GM18502 (cell line): ENCODE results near the gene ATP6V1A.

Source experiments
- ATAC-seq: cut with Tn5 transposase; IDR thresholded peaks from one replicate; pipeline ENCODE4 v1.9.1; 2021; ENCODE audit warnings: mild to moderate bottlenecking; ENCODE audit not compliant: unreplicated experiment, poor library complexity

Gene ATP6V1A

GRCh38 chr3:113746548-113747282 is at the start of gene ATP6V1A:
TSS of gene ATP6V1A (plus strand) at chr3:113747035. CDS start at chr3:113778754, 31,719 bp downstream.
- peak; percentile 46 for ATAC-seq

GRCh38 chr3:113697500-113698090 is 49.2 kb upstream of the ATP6V1A start:
- no peak for ATAC-seq

- ATAC-seq = no peak
Observed at GRCh38 chr3:113698213-113698742, 48.6 kb upstream of the ATP6V1A start.

- ATAC-seq = no peak
Observed at GRCh38 chr3:113698956-113699355, 47.9 kb upstream of the ATP6V1A start.

GRCh38 chr3:113707835-113708234 is 39.0 kb upstream of the ATP6V1A start:
- no peak for ATAC-seq

GRCh38 chr3:113712129-113712528 is 34.7 kb upstream of the ATP6V1A start:
- ATAC-seq = no peak

GRCh38 chr3:113714702-113715101 is 32.1 kb upstream of the ATP6V1A start:
- no peak for ATAC-seq

- ATAC-seq = no peak
Observed at GRCh38 chr3:113717308-113717707, 29.5 kb upstream of the ATP6V1A start.

- ATAC-seq = no peak
Observed at GRCh38 chr3:113717818-113718217, 29.0 kb upstream of the ATP6V1A start.

- ATAC-seq = no peak
Observed at GRCh38 chr3:113719294-113719693, 27.5 kb upstream of the ATP6V1A start.

- no peak for ATAC-seq
Observed at GRCh38 chr3:113719758-113720157, 27.1 kb upstream of the ATP6V1A start.

- ATAC-seq = no peak
Observed at GRCh38 chr3:113721636-113722035, 25.2 kb upstream of the ATP6V1A start.

- no peak for ATAC-seq
Observed at GRCh38 chr3:113728661-113729060, 18.2 kb upstream of the ATP6V1A start.

- ATAC-seq = no peak
Observed at GRCh38 chr3:113730550-113730949, 16.3 kb upstream of the ATP6V1A start.

- ATAC-seq = no peak
Observed at GRCh38 chr3:113731694-113732093, 15.1 kb upstream of the ATP6V1A start.

GRCh38 chr3:113736548-113737089 is 10.2 kb upstream of the ATP6V1A start:
- peak; percentile 77 for ATAC-seq

GRCh38 chr3:113741086-113741485 is 5.7 kb upstream of the ATP6V1A start:
- ATAC-seq = no peak

GRCh38 chr3:113741620-113742019 is 5.2 kb upstream of the ATP6V1A start:
- ATAC-seq = no peak

GRCh38 chr3:113743006-113743630 is 3.7 kb upstream of the ATP6V1A start:
- no peak for ATAC-seq

- peak; percentile 52 for ATAC-seq
Observed at GRCh38 chr3:113744941-113745755, 1.7 kb upstream of the ATP6V1A start.
